ENCODE measurements around the gene PCDHGB3.
"Not testable (repeated sequence)": the region's sequence is repeated elsewhere in the genome, so short reads cannot be mapped to it uniquely, and the experiment has no call there.

PCDHGB3 gene

DNA sequence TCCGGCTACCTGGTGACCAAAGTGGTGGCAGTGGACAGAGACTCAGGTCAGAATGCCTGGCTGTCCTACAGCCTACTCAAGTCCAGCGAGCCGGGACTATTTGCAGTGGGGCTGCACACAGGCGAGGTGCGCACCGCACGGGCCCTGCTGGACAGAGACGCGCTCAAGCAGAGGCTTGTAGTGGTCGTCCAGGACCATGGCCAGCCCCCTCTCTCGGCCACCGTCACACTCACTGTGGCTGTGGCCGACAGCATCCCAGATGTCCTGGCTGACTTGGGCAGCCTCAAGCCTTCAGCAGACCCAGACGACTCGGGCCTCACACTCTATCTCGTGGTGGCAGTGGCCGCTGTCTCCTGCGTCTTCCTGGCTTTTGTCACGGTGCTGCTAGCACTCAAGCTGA, 13.1 kb upstream of the PCDHGB3 start:
- DNase-seq (ENCODE audit: low read depth, low spot score) = no peak

DNA sequence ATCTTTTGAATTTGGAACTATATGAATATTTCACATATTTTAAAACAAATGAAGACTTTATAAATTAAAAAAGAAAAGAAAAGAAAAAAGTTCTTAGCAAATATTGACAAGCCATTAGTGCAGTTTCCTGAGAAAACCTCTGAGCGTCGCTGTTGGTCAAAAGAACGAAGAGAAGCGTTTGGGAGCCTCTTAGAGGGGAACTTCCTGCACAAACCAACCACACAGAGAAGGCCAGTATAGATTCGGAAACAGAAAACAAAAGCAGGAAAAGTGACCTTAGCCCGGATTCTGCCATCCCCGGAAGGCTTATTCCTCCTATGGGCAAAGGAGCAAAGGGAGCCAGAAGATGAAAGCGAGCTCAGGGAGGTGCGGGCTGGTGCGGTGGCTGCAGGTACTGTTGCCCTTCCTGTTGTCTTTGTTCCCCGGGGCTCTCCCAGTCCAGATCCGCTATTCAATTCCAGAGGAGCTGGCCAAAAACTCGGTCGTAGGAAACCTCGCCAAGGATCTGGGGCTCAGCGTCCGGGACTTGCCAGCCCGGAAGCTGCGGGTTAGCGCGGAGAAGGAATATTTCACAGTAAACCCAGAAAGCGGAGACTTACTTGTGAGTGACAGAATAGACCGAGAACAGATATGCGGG, 10.1 kb upstream of the PCDHGB3 start, which contains the start of gene PCDHGB2:
Gene PCDHGB2 (plus strand): TSS at position 205 of the 637 bp plus-strand sequence. CDS start 142 bp downstream, at position 347.
- no peak for DNase-seq (ENCODE audit: low read depth, low spot score)

DNA sequence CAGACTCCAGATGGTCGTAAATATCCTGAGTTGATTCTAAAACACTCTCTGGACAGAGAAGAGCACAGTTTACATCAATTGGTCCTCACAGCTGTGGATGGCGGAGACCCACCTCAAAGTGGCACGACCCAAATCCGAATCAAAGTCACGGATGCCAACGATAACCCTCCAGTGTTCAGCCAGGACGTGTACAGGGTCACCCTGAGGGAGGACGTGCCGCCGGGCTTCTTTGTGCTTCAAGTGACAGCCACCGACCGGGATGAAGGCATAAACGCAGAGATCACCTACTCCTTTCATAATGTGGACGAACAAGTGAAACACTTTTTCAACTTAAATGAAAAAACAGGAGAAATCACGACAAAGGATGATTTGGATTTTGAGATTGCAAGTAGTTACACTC, 9.4 kb upstream of the PCDHGB3 start:
- DNase-seq (ENCODE audit: low read depth, low spot score) = no peak

DNA sequence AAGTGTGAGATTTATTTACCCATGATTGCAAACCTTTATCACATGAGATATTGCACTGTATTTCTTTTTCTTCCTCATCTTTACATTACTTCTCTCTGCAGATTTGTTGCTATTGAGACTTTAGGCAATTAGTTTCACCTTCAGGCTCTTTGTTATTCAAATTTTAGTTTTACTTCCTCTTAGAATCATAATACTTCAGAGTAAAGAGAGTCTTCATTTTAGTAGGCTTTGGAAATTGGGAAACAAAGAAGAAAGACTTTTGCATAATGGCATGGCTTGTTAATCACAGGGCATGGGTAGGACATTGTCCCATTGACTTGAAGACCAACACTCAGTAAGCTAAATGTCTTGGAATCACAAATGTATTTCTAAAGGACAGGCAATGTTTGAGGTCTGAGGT, 7.3 kb upstream of the PCDHGB3 start:
- DNase-seq (ENCODE audit: low read depth, low spot score) = no peak

DNA sequence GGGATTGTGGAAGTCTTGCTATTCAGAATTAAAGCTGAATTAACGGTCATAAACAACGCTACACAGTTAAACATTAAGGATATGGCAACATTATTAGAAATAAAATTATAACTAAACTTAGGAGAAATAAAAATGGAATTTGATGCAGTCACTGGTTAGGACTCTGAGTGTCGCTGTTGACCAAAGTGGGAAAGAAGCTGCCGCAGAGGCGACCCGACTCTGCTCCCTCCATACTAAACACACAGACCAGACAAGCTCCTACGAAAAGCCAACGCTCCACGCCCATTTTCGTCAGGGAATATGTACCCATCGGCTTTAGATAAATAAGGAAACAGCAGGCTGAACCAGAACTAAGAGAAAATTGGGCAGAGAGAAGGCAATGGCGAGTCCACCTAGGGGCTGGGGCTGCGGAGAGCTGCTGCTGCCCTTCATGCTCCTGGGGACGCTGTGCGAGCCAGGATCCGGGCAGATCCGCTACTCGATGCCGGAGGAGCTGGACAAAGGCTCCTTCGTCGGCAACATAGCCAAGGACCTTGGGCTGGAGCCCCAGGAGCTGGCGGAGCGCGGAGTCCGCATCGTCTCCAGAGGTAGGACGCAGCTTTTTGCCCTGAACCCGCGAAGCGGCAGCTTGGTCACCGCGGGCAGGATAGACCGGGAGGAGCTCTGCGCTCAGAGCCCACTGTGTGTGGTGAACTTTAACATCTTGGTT, 5.9 kb upstream of the PCDHGB3 start, which contains the start of gene PCDHGA5:
Gene PCDHGA5 (plus strand): TSS at position 211 of the 709 bp plus-strand sequence. CDS start 169 bp downstream, at position 380.
- no peak for DNase-seq (ENCODE audit: low read depth, low spot score)

DNA sequence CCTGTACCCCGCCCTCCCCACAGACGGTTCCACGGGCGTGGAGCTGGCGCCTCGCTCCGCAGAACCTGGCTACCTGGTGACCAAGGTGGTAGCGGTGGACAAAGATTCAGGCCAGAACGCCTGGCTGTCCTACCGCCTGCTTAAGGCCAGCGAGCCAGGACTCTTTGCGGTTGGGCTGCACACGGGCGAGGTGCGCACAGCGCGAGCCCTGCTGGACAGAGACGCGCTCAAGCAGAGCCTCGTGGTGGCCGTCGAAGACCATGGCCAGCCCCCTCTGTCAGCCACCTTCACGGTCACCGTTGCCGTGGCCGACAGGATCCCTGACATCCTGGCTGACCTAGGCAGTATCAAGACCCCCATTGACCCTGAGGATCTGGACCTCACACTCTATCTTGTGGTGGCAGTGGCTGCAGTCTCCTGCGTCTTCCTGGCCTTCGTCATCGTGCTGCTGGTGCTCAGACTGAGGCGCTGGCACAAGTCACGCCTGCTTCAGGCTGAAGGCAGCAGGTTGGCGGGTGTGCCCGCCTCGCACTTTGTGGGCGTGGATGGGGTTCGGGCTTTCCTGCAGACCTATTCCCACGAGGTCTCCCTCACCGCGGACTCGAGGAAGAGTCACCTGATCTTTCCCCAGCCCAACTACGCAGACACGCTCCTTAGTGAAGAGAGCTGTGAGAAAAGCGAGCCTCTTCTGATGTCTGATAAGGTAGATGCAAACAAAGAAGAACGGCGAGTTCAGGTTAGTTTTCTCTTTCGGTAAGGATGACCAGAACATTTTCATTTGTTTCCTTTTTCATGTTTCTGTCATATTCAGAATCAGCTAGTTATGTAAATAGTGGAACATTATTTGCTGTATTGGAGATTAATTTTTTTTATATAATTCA, 3.8 kb upstream of the PCDHGB3 start:
- DNase-seq (ENCODE audit: low read depth, low spot score) = no peak

DNA sequence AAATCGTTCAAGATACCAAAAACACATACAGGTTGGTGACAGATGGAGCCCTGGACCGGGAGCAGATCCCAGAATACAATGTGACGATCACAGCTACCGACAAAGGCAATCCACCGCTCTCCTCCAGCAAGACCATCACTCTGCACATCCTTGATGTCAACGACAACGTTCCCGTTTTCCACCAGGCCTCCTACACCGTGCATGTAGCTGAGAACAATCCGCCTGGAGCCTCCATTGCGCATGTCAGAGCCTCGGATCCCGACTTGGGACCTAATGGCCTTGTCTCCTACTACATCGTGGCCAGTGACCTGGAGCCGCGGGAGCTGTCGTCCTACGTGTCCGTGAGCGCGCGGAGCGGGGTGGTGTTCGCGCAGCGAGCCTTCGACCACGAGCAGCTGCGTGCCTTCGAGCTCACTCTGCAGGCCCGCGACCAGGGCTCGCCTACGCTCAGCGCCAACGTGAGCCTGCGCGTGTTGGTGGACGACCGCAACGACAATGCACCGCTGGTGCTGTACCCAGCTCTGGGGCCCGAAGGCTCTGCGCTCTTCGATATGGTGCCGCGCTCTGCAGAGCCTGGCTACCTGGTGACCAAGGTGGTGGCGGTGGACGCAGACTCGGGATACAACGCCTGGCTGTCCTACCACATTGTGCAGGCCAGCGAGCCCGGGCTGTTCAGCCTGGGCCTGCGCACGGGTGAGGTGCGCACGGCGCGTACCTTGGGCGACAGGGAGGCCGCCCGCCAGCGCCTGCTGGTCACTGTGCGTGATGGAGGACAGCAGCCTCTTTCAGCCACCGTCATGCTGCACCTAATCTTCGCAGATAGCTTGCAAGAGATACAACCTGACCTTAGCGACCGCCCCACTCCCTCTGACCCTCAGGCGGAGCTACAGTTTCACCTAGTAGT, 1.8 kb downstream of the PCDHGB3 start:
- no peak for DNase-seq (ENCODE audit: low read depth, low spot score)

DNA sequence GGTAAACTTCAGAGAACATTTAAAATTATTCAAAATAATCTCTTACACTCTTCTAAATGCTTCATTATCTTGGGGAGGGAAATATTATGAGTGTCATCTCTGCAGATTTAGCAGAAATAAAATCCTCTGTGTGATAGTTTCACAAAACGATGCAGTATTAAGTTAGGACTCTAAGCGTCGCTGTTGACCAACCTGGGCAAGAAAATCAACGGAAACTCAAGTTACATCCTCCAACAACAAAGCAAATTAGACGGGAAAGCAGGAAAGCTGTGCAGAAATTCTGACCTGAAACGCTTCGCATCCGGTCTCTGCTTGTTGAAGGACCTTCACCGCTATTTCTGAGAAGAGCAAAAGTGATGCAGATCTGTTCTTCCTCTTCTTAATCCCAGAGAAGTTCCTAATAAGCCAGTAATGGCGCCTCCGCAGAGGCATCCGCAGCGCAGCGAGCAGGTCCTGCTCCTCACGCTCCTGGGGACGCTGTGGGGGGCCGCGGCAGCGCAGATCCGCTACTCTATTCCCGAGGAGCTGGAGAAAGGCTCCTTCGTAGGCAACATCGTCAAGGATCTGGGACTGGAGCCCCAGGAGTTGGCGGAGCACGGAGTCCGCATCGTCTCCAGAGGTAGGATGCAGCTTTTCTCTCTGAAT, 3.8 kb downstream of the PCDHGB3 start, which contains the start of gene PCDHGA6:
Gene PCDHGA6 (plus strand): TSS at position 219 of the 645 bp plus-strand sequence. CDS start 193 bp downstream, at position 412.
- DNase-seq (ENCODE audit: low read depth, low spot score) = peak; percentile 60

DNA sequence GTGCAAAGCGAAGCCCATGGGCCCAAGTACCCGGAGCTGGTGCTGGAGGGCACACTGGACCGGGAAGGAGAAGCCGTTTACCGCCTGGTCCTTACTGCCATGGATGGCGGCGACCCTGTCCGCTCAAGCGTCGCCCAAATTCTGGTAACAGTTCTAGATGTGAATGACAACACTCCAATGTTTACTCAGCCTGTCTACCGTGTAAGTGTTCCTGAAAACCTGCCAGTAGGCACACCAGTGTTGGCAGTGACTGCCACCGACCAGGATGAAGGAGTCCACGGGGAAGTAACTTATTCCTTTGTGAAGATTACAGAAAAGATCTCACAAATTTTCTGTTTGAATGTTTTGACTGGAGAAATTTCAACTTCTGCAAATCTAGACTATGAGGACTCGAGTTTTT, 4.6 kb downstream of the PCDHGB3 start:
- no peak for DNase-seq (ENCODE audit: low read depth, low spot score)

DNA sequence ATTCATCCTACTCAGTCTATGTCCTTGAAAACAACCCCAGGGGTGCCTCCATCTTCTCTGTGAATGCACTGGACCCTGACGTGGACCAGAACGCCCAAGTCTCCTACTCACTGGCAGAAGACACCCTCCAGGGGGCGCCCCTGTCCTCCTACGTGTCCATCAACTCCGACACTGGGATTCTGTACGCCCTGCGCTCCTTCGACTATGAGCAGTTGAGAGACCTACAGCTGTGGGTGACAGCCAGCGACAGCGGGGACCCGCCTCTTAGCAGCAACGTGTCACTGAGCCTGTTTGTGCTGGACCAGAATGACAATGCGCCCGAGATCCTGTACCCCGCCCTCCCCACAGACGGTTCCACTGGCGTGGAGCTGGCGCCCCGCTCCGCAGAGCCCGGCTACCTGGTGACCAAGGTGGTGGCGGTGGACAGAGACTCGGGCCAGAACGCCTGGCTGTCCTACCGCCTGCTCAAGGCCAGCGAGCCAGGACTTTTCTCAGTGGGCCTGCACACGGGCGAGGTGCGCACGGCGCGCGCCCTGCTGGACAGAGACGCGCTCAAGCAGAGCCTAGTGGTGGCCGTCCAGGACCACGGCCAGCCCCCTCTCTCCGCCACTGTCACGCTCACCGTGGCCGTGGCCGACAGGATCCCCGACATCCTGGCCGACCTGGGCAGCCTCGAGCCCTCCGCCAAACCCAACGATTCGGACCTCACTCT, 5.6 kb downstream of the PCDHGB3 start:
- DNase-seq (ENCODE audit: low read depth, low spot score) = not testable (repeated sequence)

DNA sequence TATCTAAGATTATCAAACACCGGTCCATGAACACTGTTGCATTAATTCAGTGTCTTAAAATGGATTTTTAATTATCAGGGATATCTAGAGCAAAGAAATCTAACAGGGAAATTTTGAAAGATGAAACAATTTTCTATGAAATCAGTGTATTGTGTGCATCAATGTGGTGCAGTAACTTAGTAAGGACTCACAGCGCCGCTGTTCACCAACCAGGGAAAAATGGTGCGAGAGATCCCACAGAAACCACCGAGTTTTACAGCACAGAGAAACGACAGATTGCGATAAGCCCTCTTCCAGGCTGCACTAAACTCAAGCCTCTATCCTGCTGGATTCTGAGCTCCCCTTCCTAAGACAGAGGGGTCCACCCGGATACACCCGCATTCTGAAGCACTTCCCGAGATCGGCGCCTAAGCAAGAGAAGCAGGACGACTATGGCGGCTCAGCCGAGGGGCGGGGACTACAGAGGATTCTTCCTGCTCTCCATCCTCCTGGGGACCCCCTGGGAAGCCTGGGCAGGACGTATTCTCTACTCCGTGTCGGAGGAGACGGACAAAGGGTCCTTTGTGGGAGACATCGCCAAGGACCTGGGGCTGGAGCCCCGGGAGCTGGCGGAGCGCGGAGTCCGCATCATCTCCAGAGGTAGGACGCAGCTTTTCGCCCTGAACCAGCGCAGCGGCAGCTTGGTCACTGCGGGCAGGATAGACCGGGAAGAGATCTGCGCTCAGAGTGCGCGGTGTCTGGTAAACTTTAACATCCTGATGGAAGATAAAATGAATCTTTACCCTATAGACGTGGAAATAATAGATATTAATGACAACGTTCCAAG, 12.6 kb downstream of the PCDHGB3 start, which contains the start of gene PCDHGA7:
Gene PCDHGA7 (plus strand): TSS at position 274 of the 826 bp plus-strand sequence. CDS start 158 bp downstream, at position 432.
- peak; percentile 33 for DNase-seq (ENCODE audit: low read depth, low spot score)

DNA sequence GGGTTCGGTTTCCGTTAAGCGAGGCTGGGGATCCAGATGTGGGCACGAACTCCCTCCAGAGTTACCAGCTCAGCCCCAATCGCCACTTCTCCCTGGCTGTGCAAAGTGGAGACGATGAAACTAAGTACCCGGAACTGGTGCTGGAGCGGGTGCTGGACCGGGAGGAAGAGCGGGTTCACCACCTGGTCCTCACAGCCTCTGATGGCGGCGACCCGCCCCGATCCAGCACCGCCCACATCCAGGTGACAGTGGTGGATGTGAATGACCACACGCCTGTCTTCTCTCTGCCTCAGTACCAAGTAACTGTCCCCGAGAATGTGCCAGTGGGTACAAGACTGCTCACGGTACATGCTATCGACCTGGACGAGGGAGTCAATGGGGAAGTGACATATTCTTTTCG, 13.3 kb downstream of the PCDHGB3 start:
- DNase-seq (ENCODE audit: low read depth, low spot score) = no peak

DNA sequence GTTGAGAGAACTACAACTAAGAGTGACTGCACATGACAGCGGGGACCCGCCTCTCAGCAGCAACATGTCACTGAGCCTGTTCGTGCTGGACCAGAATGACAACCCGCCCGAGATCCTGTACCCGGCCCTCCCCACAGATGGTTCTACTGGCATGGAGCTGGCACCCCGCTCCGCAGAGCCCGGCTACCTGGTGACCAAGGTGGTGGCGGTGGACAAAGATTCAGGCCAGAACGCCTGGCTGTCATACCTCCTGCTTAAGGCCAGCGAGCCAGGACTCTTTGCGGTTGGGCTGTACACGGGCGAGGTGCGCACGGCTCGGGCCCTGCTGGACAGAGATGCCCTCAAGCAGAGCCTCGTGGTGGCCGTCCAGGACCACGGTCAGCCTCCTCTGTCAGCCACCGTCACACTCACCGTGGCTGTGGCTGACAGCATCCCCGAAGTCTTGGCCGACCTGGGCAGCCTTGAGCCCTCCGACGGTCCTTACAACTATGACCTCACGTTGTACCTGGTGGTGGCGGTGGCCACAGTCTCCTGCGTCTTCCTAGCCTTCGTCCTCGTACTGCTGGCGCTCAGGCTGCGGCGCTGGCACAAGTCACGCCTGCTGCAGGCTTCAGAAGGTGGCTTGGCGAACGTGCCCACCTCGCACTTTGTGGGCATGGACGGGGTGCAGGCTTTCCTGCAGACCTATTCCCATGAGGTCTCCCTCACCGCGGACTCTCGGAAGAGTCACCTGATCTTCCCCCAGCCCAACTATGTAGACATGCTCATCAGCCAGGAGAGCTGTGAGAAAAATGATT, 14.6 kb downstream of the PCDHGB3 start:
- no peak for DNase-seq (ENCODE audit: low read depth, low spot score)

DNA sequence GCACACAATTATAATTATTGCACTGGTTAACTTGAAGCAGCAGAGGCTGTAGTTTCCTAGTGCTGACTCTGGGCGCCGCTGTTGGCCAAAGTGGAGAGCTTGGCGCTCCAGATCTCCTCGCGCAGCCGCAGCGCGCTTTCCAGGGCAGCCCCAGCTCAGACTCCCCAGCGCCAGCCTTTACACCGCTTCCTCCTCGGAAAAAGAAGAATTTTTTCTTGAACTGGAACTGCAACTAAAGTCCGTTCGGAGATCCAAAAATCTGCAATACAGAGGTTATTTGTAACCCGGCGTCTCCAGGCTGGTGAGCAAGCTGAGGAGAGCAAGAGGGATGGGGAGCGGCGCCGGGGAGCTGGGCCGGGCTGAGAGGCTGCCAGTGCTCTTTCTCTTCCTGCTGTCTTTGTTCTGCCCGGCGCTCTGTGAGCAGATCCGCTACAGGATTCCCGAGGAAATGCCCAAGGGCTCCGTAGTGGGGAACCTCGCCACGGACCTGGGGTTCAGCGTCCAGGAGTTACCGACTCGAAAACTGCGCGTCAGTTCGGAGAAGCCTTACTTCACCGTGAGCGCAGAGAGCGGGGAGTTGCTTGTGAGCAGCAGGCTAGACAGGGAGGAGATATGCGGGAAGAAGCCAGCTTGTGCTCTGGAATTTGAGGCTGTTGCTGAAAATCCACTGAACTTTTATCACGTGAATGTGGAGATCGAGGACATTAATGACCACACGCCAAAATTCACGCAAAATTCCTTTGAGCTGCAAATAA, 17.7 kb downstream of the PCDHGB3 start, which contains the start of gene PCDHGB4:
Gene PCDHGB4 (plus strand): TSS at position 142 of the 755 bp plus-strand sequence. CDS start 187 bp downstream, at position 329.
- peak; percentile 77 for DNase-seq (ENCODE audit: low read depth, low spot score)

DNA sequence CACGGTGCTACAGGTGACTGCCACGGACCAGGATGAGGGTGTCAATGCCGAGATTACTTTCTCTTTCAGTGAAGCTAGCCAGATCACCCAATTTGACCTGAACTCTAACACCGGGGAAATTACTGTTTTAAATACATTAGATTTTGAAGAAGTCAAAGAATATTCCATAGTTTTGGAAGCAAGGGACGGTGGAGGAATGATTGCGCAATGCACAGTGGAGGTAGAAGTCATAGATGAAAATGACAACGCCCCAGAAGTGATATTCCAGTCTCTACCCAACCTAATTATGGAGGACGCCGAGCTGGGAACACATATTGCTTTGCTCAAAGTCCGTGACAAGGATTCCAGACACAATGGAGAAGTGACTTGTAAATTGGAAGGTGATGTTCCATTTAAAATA, 18.6 kb downstream of the PCDHGB3 start:
- no peak for DNase-seq (ENCODE audit: low read depth, low spot score)

DNA sequence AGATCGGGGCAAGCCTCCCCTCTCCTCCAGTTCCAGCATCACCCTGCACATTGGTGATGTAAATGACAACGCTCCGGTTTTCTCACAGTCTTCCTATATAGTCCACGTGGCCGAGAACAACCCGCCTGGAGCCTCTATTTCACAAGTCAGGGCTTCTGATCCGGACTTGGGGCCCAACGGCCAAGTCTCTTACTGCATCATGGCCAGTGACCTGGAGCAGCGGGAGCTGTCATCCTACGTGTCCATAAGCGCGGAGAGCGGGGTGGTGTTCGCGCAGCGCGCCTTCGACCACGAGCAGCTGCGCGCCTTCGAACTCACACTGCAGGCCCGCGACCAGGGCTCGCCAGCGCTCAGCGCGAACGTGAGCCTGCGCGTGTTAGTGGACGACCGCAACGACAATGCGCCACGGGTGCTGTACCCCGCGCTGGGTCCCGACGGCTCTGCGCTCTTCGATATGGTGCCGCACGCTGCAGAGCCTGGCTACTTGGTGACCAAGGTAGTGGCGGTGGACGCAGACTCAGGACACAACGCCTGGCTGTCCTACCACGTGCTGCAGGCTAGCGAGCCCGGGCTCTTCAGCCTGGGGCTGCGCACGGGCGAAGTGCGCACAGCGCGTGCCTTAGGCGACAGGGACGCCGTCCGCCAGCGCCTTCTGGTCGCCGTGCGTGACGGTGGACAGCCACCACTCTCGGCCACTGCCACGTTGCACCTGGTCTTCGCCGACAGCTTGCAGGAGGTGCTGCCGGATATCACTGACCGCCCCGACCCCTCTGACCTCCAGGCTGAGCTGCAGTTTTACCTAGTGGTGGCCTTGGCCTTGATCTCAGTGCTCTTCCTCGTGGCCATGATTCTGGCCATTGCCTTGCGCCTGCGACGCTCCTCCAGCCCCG, 19.4 kb downstream of the PCDHGB3 start:
- no peak for DNase-seq (ENCODE audit: low read depth, low spot score)
